Measurements from ENCODE around the gene ELMO1. TPM values are rescaled to one million over a fixed set of nuclear protein-coding genes. Genes with fewer than 3 reads are reported as not detected.

Gene ELMO1
- total RNA-seq, 1 experiment from 2014 or later: 7.8 TPM

DNA sequence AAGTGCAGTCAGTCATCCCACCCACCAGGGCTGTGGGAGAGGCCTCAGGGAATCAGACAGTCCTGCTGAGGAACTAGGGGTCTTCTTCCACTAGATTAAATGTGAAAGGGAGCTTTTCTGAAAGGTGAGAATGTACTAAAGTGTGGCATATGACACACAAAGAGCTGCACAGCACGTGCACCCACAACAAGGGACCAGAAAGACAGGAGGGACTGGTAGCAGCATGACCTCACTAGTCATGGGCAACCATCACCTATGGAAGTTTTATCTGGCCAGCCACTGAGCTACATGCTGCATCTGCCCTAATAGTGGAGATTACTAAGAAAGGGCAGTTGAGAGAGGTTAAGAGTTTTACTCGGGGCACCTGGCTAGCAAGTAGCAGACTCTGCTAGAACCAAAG, 519.9 kb downstream of the ELMO1 start:
- no peaks in the 10 kb centered on the region for H3K9me3 Mint-ChIP-seq
- WGBS (ENCODE audit: extremely low coverage, insufficient read length, low lambda C conversion rate): no CpG with 5 or more reads among the region's 2 CpGs

More for the DNA sequence above, 519.9 kb downstream of the ELMO1 start:
- Histone ChIP-seq H3K23me2 (ENCODE audit: insufficient read length, low read depth, low read length, poor library complexity, severe bottlenecking) (no peaks in the 10 kb centered on the region), H3K4ac (ENCODE audit: low read depth, low read length) (no peak overlapping the region), H3K79me2 (ENCODE audit: insufficient read depth, low read length) (no peaks in the 10 kb centered on the region), H4K8ac (replicated peaks; ENCODE audit: insufficient read length, low read depth, low read length) (no peak overlapping the region), H3K4me2 (ENCODE audit: insufficient read depth, insufficient read length, low read length) (no peak overlapping the region), H3K9me3 (ENCODE audit: control insufficient read depth, low read depth, low read length) (no peaks in the 10 kb centered on the region), H2BK15ac (ENCODE audit: low read depth, low read length) (no peak overlapping the region), H2AFZ (ENCODE audit: low read length) (no peak overlapping the region), H4K20me1 (ENCODE audit: control insufficient read depth, insufficient read depth, insufficient read length) (no peaks in the 10 kb centered on the region), H3K9ac (ENCODE audit: extremely low read depth, insufficient read length, low read length) (no peak overlapping the region), H2BK12ac (ENCODE audit: insufficient read length, low read depth, low read length) (no peak overlapping the region), H4K5ac (ENCODE audit: insufficient read length, low read depth, low read length) (no peak overlapping the region), H2BK5ac (ENCODE audit: insufficient read length, low read length) (no peak overlapping the region), H3K18ac (ENCODE audit: insufficient read length, low read depth, low read length) (no peak overlapping the region), H3K56ac (ENCODE audit: insufficient read length, low read depth, low read length) (no peak overlapping the region), H3K14ac (ENCODE audit: insufficient read depth, low read length) (no peak overlapping the region), H3K27ac (ENCODE audit: insufficient read length, low read depth, low read length) (no peak overlapping the region), H3K4me1 (ENCODE audit: insufficient read depth, low read length) (no peaks in the 10 kb centered on the region), H3K79me1 (ENCODE audit: insufficient read depth, low read depth, low read length, poor library complexity, severe bottlenecking) (no peaks in the 10 kb centered on the region), H2BK20ac (ENCODE audit: low read depth, low read length, poor library complexity, severe bottlenecking) (no peak overlapping the region), H3K23ac (ENCODE audit: insufficient read length, low read depth, low read length) (no peak overlapping the region), H2BK120ac (ENCODE audit: low read depth, low read length, poor library complexity, severe bottlenecking) (no peak overlapping the region), H4K91ac (ENCODE audit: insufficient read length, low read depth, low read length) (no peak overlapping the region), H2AK5ac (ENCODE audit: insufficient read length, low read length) (no peak overlapping the region), H3K27me3 (ENCODE audit: insufficient read depth, low read length) (no peaks in the 10 kb centered on the region), H3T11ph (ENCODE audit: low read length) (no peak overlapping the region)
- Mint-ChIP-seq H3K27ac (no peak overlapping the region; a peak in 1 of 7 replicates), H3K27me3 (ENCODE audit: low read depth) (no peaks in the 10 kb centered on the region; the same call in 1 of the 2 replicates), H3K4me1 (peaks cover 5% of the 10 kb centered on the region in 2 experiments), H3K36me3 (ENCODE audit: insufficient read depth in 1 of 3, low read depth in 3 of 3) (no peaks in the 10 kb centered on the region; a peak in 1 of 7 replicates), H3K4me3 (no peak overlapping the region)
- no peak for DNase-seq
- TF ChIP-seq, protein P1, sequence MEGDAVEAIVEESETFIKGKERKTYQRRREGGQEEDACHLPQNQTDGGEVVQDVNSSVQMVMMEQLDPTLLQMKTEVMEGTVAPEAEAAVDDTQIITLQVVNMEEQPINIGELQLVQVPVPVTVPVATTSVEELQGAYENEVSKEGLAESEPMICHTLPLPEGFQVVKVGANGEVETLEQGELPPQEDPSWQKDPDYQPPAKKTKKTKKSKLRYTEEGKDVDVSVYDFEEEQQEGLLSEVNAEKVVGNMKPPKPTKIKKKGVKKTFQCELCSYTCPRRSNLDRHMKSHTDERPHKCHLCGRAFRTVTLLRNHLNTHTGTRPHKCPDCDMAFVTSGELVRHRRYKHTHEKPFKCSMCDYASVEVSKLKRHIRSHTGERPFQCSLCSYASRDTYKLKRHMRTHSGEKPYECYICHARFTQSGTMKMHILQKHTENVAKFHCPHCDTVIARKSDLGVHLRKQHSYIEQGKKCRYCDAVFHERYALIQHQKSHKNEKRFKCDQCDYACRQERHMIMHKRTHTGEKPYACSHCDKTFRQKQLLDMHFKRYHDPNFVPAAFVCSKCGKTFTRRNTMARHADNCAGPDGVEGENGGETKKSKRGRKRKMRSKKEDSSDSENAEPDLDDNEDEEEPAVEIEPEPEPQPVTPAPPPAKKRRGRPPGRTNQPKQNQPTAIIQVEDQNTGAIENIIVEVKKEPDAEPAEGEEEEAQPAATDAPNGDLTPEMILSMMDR (conservative IDR thresholded peaks at IDR 0.05): no peak
